Testis (tissue), 2 donors: ENCODE results near the gene RAB3GAP2.

Source experiments
- CTCF ChIP-seq, 3 experiments: fragments of 450-650 bp in 2 of 3; fragments of 200-600 bp in 1 of 3; sonication (generic) in 1 of 3; IDR thresholded peaks; one replicate each; pipeline ENCODE4 v1.5.1; 2016 to 2019; ENCODE audit warnings: antibody characterized with exemption in 3 of 3, mild to moderate bottlenecking in 2 of 3, moderate library complexity in 1 of 3
- POLR2A ChIP-seq: fragments of 450-650 bp; IDR thresholded peaks from one replicate; pipeline ENCODE4 v1.6.1; 2017; ENCODE audit warnings: antibody characterized with exemption, mild to moderate bottlenecking, moderate library complexity

GRCh38 chr1:220222939-220223338, 49.3 kb downstream of the RAB3GAP2 start:
- TF ChIP-seq CTCF (IDR thresholded peaks at IDR 0.05) (no peak), POLR2A (no peak)
